ENCODE results near the gene DENND1A.

DNA sequence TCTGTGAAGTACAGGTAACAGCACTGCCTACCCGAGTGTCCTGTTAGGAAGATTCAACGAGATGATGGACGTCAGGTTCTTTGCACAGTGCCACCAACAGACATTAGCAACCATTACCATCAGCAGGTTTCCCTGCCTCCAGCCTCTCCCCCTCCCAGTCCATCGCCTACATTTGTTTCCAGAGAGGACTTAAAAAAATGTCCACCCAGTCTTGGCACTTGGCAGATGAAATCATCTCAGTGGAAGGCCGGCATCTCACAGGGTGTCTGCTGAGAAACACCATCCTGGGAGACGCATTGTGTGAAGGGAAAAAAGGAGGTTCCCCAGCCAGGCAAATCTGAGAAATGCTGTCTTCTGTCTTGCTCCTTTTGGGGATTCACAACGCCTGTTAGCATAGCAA lies 515.7 kb downstream of the DENND1A start:
- no peak for TF ChIP-seq POLR2A (IDR thresholded peaks at IDR 0.05)
- TF ChIP-seq, protein P1, sequence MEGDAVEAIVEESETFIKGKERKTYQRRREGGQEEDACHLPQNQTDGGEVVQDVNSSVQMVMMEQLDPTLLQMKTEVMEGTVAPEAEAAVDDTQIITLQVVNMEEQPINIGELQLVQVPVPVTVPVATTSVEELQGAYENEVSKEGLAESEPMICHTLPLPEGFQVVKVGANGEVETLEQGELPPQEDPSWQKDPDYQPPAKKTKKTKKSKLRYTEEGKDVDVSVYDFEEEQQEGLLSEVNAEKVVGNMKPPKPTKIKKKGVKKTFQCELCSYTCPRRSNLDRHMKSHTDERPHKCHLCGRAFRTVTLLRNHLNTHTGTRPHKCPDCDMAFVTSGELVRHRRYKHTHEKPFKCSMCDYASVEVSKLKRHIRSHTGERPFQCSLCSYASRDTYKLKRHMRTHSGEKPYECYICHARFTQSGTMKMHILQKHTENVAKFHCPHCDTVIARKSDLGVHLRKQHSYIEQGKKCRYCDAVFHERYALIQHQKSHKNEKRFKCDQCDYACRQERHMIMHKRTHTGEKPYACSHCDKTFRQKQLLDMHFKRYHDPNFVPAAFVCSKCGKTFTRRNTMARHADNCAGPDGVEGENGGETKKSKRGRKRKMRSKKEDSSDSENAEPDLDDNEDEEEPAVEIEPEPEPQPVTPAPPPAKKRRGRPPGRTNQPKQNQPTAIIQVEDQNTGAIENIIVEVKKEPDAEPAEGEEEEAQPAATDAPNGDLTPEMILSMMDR (IDR thresholded peaks at IDR 0.05) = no peak
